SH-SY5Y (cell line): ENCODE results near the gene EBF3.

Experiments
- GATA2 ChIP-seq: IDR thresholded peaks from 2 replicates; pipeline ENCODE4 v1.6.1; 2011; ENCODE audit warnings: mild to moderate bottlenecking, low read depth, low read length
- GATA3 ChIP-seq: IDR thresholded peaks from 2 replicates; pipeline ENCODE4 v1.6.1; 2011; ENCODE audit warnings: low read depth, mild to moderate bottlenecking, low read length, moderate library complexity

DNA sequence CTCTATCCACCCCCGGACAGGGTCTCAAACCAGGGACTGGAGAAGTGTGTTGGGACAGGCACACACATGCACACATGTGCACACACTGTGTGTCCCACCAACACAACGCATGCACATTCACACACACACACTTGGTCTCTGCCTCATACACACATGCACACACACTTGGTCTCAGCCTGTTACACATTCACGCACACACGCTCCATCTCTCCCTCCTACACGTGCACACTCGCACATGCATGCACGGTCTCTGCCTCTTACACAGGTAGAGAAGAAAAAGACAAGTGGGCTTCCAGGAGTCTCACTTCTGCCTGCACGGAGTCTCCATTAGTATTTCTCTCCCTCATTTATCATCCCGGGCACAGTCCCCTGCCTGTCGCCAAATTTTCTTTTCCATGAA lies 171.2 kb downstream of the EBF3 start:
- TF ChIP-seq GATA2: no peak
- no peak for TF ChIP-seq GATA3
